NCI-H1694 treated with DMSO at 0.1 percent for 48 hours (cell line): ENCODE data around the gene GRIN2B.
A peak's percentile ranks its signal among the peaks of the same experiment; 100 is the strongest.

Source experiments
- DNase-seq: peaks from one replicate; lab custom pipeline; 2025; lab: John Stamatoyannopoulos, UW

Gene GRIN2B

DNA sequence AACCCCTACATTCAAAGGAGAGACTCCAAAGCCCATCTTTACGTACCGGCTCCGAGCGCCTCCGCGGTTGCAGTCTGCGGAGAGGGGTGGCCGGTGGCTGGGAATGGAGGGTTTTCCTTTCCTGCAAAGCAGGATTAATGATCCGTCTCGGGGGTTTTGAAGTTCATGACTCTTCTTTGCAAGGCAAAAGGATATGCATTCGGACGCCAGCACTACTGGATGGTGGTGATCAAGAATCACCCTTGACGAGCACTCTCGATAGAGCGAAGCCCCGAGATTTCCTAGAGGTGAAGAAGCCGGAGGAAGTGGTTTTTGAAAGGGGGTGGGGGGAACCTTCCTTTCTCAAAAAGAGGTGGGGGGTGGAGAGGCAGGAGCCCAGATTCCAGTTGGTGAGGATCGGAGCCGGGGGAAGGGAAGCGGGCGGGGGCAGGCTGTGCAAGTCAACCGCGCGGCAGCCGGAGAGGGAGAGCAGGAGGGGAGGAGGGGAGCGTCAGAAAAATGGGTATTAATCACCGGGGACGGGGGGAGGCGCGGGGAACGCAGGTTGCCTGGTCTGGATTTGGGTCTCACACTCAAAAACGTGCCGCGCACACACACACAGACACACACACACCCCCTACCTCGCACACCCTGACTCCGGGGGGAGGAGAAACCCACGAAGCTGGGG, at the start of gene GRIN2B:
Gene GRIN2B, minus strand, starts transcription at position 307 of the 667 bp plus-strand sequence. CDS start 115,394 bp downstream, outside the sequence.
- peak; percentile 48 for DNase-seq

DNA sequence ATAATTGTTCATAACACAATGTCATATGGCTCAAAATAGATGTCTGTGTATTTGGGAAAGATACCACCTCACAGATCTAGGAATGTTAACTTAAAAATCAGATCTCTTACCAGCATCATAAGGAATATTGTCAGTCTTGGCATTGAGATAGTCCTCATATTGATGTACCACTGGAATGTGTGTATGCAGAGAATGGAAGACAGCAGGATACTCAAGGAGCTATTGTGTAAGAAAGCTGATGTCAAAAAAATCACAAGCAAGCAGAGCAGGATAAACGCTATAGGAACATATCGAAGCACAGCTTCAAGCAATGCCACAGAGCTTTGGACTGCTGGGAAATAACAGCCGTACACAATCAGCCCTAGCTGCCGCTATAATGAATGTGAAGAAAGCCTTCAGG, 45.1 kb upstream of the GRIN2B start:
- no peak for DNase-seq

DNA sequence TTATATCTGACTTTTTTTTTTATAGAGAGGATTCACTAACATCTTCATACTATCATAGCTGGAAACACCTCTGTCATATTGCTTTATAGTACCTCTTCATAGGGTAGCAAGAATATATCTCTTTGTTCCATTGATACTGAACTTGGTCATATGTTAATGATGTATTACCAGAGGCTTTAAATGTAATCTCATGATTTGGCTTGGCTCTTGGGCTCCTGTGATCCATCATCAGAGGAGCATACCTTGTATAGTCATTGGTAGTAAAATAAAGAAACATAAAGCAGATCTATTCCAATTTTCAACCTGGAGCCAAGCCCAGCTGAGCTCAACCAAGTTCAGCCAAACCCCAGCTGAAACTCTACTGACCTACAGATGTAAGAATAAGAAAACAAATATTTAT, 43.2 kb upstream of the GRIN2B start:
- DNase-seq: no peak

DNA sequence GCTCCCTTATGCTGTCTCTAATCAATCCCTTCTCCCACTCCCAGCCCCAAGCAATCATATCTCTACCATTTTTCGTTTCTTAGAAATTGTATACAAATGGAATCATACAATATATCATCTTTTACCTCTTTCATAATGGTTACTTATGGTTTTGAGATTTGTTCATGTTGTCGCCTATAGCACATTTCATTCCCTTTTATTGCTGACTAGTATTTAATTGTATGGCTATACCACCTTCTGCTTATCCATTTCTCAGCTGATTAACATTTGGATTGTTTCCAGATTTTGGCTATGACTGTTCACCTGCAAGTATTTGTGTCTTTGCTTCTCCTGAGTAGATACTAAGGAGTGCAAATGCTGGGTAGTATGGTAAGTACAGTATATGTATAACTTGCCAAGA, 36.7 kb upstream of the GRIN2B start:
- DNase-seq: no peak

DNA sequence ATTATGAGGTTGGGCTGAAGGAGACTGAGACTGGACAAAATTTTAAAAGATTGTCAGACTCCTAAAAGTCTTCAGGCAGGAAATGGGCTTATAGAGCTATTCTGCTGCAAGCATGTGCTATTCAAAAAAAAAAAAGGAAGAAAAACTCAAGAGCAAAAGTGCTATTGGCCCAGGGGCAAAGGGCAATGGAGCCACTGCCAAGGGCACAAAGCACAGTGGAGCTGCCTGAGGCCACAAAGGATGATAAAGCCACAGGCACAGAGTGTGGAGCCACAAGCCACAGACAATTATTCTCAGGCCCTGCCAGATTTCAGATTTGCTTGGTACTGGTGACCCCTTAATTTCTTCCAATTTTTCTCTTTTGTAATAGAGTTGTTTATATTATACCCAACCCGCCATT, 29.6 kb upstream of the GRIN2B start:
- DNase-seq: no peak

DNA sequence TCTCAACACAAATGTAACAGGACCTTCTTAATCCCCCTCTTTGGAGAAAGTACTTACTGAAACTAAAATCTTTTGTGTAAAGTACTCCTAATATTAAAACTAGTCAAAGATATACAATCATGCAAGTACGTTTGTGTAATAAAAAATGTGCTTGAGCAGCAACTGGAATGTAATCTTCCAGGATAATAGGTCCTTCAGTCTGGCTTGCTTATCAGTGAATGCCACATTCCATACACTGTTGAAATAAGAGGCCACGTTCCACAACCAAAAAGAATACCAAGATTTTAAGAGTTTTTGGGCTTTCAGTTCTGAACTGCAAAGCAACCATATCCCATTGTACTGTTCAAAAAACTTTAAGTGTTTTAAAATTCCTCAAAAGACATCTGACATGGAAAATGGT, 26.2 kb upstream of the GRIN2B start:
- DNase-seq: no peak

DNA sequence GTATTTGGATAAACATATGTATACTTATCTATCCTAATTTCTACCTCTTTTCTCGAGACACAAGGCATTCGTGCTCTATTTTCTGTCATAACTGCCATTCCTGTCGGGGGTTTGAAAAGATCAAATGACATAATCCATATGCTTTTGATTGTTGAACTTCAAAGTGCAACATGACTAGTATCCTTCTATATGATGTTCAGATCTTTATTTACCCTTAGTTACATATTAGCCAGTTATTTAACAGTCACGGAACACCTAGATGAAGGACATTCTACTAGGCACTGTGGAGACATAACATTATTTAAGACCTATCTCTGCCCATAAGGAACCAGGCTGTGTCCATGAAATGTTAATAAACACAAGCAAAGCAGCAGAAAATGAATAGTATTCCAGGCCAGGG, 11.2 kb upstream of the GRIN2B start:
- no peak for DNase-seq

DNA sequence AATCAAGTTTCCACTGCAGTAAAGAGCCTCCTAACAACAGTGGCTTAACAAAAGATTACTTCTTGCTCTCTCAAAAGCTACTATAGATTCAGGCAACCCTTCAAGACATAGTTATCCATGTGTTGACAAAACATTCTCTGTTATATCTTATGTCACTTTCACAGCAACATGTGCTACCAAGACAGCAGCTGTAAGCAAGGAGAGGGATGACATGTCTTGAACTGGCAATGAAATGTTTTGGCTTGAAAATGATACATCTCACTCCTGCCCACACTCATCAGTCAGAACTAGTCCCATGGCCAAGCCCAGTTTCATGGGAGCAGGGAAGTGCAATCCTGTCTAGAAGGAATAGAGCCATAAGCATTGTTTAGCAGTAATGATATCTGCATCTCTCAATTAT, 10.7 kb upstream of the GRIN2B start:
- DNase-seq: no peak

DNA sequence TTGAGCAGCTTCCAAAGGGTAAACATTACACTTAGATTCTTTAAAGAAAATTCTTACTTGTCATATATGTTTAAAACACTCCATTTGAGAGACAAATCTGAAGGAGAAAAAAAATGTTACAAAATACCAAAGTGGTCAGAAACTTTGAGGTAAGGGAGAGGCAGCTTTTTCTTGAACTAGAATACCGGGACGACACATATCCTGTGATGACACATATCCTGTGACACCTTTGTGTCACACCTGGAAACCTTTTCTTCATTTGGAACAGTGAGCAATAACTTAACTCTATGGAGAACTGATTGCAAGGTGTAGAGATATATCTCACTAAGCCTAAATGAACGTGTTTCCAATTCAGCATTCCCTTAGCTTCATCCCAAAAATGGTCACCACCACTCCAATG, 4.6 kb upstream of the GRIN2B start:
- DNase-seq: no peak

DNA sequence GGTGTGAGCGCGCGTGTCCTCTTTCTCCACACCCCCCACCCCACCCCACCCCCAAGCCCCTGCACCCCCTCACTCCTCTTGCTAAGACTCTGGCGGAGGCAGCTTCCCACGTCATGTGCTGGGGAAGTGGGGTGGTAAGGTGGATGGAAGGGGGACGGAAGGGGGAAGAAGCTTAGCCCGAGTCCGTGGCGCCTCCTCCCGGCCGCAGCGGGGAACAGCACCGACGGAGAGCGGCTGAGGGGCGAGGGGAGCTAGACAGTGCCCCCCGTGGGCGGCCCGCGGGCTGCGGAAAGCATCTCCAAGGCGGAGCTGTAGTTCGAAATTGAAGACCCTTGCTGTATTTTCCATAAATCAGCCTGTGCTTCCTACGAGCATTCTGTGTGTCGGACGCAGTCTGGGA, 588 bp upstream of the GRIN2B start:
- peak; percentile 80 for DNase-seq

DNA sequence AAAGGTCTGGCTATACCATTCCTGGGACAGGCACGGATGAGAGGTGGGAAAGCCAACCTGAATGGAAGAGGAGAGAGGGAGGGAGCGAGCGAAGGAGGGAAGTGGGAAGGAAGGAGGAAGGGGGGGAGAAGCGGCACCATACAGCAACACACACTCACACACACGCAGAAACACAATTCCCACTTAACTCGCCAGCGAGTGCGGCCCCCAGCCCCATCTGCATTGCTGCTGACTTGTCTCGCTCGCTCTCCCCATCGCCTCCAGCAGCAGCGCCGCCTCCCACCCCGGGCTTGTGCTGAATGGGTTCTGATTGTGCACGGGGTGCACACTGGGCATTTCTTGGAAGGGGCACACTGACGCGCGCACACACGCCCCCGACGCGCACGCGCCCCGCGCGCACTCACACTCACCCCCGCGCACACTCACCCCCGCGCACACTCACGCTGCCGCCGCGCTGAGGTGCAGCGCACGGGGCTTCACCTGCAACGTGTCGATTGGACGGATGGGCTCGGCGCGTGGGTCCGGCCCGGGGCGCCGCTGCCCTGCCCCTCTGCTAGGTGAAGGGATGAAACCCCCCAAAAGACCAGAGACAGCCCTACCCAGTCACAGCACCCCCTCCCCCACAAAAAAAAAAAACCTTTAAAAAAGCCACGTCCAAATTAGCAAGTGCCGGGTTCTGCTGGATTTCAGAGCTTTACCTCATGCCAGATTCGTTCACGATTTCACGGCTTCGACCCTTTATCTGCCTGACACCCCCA, 685 bp downstream of the GRIN2B start:
- no peak for DNase-seq

DNA sequence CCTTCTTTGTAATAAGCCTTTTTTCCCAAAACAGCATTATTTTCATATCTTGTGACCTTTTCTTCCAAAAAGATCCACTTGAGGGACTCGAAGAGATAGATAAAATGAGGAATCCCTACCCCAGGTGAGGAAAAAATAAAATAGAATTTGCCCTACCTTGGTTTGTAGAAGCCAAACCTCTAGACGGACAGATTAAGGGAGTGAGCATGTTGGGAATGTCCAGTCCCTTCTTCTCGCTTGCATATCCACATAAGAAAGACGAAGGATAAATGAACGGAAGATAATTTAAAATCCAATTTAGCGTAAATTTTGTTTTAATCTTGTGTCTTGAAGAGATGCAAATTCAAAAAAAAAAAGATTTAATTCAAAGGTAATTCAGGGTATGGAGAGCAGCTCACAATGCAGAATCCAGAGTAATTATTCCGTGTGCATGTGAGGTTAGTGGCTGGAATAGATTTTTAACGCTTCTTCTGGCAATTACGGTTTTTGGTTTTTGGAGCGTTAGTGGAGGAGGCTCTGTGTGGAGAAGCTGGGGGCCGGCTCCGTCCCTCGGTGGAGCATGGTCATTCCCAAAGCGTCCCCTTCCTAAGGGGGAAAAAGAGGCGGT, 1.5 kb downstream of the GRIN2B start:
- no peak for DNase-seq

DNA sequence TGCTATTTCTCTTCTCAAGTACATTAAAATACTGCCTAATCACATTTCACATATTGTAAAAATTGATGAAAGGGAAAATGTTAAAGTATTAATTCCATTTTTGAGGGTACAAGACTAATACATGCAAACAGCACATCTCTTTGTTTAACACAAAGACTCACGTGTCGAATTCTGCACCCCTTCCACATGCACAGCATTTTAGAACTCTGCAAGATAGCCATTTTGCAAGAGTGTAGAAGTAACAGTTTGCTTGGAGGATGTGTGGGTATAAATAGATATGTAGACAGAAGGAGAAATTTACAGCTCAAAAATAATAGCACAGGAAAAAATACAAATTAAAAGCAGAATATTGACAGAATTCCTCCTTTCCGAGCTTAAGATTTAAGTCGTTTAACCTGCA, 2.5 kb downstream of the GRIN2B start:
- no peak for DNase-seq

DNA sequence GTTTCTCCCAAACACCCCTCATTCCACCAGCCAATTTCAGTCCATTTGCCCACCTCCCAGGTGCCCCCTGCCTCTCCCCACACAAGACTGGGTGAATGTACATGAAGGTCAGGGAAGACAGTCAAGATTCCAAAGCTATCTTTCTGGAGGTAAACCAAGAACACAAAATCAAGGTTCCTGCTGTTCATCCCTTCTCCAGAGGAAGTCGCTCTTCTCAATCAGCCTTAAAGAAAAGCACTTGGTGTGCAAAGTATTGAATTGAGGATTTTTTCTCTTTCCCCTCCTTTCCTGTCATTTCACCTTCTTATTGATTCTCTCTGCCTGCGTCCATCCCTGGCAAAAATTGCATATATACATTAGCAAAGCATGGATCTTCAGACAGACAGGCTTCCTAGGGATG, 4.5 kb downstream of the GRIN2B start:
- no peak for DNase-seq

DNA sequence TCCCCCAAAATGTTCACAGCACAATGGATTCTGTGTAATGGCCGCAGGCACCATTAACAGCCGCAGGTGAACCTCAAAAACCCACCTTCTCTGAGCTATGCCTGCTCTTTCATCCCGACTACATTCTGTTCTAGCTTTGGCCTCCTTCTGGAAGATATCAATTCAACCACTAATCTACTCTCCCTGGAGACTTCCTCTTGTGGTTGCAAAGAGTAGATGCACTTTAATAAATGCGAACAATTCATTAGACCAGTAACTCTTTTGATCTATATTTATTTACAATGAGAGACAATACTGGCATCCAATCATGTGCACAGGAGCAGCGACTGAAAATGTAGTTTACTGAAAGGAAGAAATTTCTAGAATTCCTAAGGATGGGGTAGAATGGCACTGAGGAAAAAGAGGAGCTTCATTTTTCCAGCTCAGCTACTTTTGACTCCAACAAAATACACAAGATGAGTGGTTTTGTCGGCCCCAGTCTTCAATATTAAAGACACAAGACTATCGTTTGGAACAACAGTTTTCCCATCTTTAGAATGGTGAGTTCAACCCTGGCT, 5.3 kb downstream of the GRIN2B start:
- no peak for DNase-seq

DNA sequence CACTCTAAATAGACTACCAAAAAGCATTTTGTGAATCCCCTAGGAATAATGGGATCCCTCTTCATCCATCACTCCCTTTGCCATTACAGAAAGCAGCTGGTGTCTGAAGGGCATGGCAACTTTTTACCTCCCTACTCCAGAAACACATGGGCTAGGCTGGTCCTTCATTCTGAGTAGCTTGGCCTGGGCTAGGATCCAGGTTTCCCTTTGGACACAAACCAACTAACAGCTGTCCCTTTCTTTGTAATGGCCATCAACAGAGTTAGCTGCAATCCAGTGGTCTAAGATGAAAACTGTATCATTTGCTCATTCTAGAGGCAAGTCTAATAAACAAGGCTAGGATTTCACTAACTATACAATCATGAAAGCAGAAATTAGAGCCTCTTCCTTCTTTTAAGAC, 7.4 kb downstream of the GRIN2B start:
- no peak for DNase-seq

DNA sequence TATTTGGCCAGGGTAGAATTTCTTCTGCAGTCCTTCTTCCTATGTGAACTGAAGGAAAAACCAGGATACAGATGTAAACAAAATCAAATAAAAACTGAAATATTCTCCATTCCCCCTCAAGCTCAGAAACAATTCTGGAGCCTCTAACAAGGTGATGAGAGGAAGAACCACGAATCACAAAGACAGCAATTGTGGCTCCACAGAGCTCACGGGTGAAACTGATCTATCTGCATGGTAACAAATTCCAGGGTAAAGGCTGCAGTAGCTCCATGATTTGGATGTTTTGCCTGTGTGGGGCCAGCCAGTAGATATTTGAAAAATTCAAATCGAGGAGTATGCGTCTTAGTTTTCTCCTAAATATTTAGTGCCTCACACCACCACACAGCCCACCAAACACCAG, 10.6 kb downstream of the GRIN2B start:
- no peak for DNase-seq

DNA sequence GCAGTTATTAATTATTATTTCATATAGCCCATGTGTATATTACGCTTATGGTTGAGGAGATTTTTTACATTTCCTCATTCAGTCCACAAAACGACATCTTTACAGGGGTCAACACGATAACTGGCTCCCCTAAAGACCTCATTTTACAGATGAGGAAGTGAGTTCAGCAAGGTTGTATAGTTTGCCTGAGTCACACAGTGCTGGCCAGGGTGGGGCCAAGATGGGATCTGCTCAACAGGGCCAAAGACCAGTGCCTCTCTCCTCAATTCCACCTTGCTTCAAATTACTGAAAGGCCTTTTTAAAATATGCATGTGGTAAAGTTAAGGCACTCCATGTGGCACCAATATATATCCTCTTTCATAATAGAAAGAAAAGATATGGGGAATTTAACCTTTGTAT, 13.1 kb downstream of the GRIN2B start:
- no peak for DNase-seq

DNA sequence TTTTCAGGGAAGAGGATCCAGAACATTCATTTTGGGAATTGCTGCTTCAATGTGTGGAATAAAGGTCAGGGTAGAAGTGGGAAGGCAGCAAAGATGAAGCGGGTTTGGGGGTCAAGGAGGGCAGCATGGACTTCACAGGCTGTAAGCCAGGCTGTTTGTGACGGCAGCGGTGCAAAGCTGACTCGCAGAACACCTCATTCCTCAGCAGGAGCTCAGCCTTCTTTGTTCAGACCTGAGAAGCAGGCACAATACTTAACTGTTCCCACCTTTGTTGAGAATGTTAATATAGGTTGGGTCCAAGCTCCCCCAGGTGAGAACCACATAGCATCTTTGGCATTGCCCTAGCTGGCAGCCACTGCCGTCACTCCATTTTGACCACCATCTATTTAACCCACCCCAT, 16.7 kb downstream of the GRIN2B start:
- DNase-seq: no peak

DNA sequence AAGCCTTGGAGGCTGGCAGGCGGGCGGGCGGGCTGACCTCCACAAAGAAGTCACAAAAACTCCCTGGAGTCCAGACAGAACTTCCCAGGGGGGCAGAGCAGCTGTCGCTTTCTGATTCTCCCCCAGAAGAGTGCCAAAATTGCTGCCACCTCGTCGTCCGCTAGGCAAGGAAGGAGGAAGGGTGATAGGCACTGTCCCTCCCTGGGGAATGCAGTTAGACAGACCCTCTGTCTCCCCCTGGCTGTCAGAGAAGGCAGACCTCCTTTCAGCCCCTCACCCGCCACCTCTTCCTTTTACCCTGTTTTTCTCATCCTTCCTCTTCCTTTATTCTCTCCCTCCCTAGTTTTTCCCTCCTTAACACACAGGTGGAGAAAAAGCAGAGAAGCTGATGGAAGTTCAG, 18.7 kb downstream of the GRIN2B start:
- DNase-seq: no peak

DNA sequence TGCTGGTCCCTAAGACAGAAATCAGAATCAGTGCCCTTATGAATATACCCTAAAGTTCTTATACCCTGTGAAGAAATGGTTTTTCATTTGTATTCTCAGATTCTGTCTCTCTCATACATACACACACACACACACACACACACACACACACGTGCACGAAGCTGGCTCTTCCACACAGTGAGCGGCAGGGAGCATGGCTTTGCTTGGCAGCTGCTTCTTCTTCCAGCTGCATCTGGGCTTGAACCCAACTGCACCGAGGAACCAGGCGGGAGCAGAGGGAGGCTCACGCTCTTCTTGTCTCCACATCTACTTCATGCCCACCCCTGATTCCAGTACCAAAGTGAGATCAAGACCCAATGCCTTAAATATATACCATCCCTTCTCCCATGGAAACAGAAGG, 19.4 kb downstream of the GRIN2B start:
- no peak for DNase-seq

DNA sequence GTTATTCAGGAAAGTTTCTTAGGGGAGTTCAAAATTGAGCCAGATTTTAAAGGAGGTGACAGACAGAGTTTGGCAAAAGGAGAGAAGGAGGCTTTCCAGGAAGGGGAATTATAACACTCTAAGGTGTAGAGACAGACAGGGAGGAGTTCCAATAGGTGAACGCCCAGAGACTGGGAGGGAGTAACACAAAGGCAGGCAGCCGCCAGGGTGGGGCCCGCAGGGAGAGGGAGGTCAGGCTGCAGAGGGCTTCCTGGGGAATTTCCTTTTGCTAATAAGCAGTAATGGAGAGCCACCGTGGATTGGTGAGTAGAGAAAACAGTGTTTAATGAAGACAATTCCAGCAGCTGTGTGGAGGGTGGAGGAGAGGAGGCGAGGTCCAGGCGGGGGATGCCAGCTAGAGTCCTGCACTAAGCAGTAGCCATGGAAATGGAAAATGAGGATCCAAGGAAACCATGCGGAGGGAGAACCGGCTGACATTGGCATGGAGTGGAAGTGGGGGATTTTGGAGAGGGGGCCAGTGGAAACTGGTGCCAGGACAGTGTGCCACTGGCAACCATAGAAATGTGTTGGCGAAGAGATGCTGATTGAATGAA, 22.2 kb downstream of the GRIN2B start:
- DNase-seq: no peak

DNA sequence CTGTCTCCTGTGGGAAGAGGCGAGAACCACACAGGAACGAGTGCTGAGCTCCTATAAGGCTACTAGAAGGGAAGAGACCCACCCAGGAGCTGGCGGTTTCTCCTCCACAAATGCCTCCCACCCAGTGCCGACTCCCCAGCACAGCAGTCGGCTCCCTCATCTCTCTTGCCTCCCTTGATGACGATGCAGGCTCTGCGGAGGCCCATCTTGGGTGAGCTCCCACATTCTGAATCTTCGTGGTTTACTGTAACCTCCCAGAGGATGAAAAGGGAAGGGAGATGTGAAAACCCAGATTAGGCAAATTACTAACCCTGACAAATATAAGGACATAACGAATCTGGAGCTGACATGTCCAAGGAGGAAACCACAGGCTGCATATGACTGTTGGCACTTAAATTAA, 23.8 kb downstream of the GRIN2B start:
- no peak for DNase-seq
